Measurements from ENCODE around the gene RBM48.

RBM48 gene

GRCh38 chr7:92520024-92520423 is 8.6 kb upstream of the RBM48 start:
- Histone ChIP-seq H3K9ac (ENCODE audit: low read length) (no peak overlapping the region), H3F3A (ENCODE audit: insufficient read depth, low read length) (no peaks in the 10 kb centered on the region), H3K27me3 (replicated peaks; ENCODE audit: insufficient read depth, low read length) (no peaks in the 10 kb centered on the region), H3K27ac (ENCODE audit: low read length) (no peak overlapping the region), H3K36me3 (replicated peaks; ENCODE audit: insufficient read depth, low read length) (no peaks in the 10 kb centered on the region), H3K79me2 (ENCODE audit: low read length) (peaks cover 6% of the 10 kb centered on the region), H3K4me1 (ENCODE audit: low read length) (no peaks in the 10 kb centered on the region), H3K9me3 (replicated peaks; ENCODE audit: insufficient read depth, low read length) (no peaks in the 10 kb centered on the region), H3K4me3 (ENCODE audit: low read length) (no peak overlapping the region), H3K9me2 (replicated peaks; ENCODE audit: insufficient read depth, low read length) (no peaks in the 10 kb centered on the region), H3K4me2 (ENCODE audit: low read depth, low read length) (no peak overlapping the region), H4K20me1 (ENCODE audit: insufficient read depth, low read length) (no peaks in the 10 kb centered on the region), H2AFZ (ENCODE audit: low read length) (no peak overlapping the region)
- no peak for DNase-seq
- TF ChIP-seq CTCF (IDR thresholded peaks at IDR 0.05; ENCODE audit: low read length), result no peak
- no peak for TF ChIP-seq EZH2phosphoT487 (IDR thresholded peaks at IDR 0.05; ENCODE audit: low read length)
- TF ChIP-seq EZH2 (optimal IDR thresholded peaks at IDR 0.05; ENCODE audit: low read depth, low read length), result no peak

GRCh38 chr7:92523110-92523509 is 5.5 kb upstream of the RBM48 start:
- Histone ChIP-seq H2AFZ (ENCODE audit: low read length) (no peak overlapping the region), H3F3A (ENCODE audit: insufficient read depth, low read length) (peaks cover 14% of the 10 kb centered on the region), H3K36me3 (replicated peaks; ENCODE audit: insufficient read depth, low read length) (no peaks in the 10 kb centered on the region), H4K20me1 (ENCODE audit: insufficient read depth, low read length) (no peaks in the 10 kb centered on the region), H3K9ac (ENCODE audit: low read length) (no peak overlapping the region), H3K27me3 (replicated peaks; ENCODE audit: insufficient read depth, low read length) (no peaks in the 10 kb centered on the region), H3K4me1 (ENCODE audit: low read length) (peaks cover 5% of the 10 kb centered on the region), H3K27ac (ENCODE audit: low read length) (no peak overlapping the region), H3K9me2 (replicated peaks; ENCODE audit: insufficient read depth, low read length) (no peaks in the 10 kb centered on the region), H3K9me3 (replicated peaks; ENCODE audit: insufficient read depth, low read length) (no peaks in the 10 kb centered on the region), H3K79me2 (ENCODE audit: low read length) (peaks cover 34% of the 10 kb centered on the region), H3K4me3 (ENCODE audit: low read length) (no peak overlapping the region), H3K4me2 (ENCODE audit: low read depth, low read length) (no peak overlapping the region)
- no peak for TF ChIP-seq EZH2phosphoT487 (IDR thresholded peaks at IDR 0.05; ENCODE audit: low read length)
- DNase-seq, result no peak

- H3K27ac ChIP-seq (ENCODE audit: low read length), result peak overlapping the region; percentile 92
- TF ChIP-seq EZH2phosphoT487 (IDR thresholded peaks at IDR 0.05; ENCODE audit: low read length) (no peak), EZH2 (optimal IDR thresholded peaks at IDR 0.05; ENCODE audit: low read depth, low read length) (no peak), CTCF (IDR thresholded peaks at IDR 0.05; ENCODE audit: low read length) (no peak)
Measured at GRCh38 chr7:92527300-92528187, 1.1 kb upstream of the RBM48 start.

GRCh38 chr7:92528958-92529264 is 316 bp downstream of the RBM48 start:
- Histone ChIP-seq H3K9ac (ENCODE audit: low read length) (peak overlapping the region; percentile 65), H4K20me1 (ENCODE audit: insufficient read depth, low read length) (no peaks in the 10 kb centered on the region), H3K4me3 (ENCODE audit: low read length) (peak overlapping the region; percentile 69), H3K4me1 (ENCODE audit: low read length) (peaks cover 5% of the 10 kb centered on the region), H3K36me3 (replicated peaks; ENCODE audit: insufficient read depth, low read length) (peaks cover 10% of the 10 kb centered on the region; the same call in 1 of the 2 replicates), H3K27me3 (replicated peaks; ENCODE audit: insufficient read depth, low read length) (no peaks in the 10 kb centered on the region), H3K9me2 (replicated peaks; ENCODE audit: insufficient read depth, low read length) (no peaks in the 10 kb centered on the region), H3K27ac (ENCODE audit: low read length) (peak overlapping the region; percentile 50; the same call in 1 of the 2 replicates), H3K9me3 (replicated peaks; ENCODE audit: insufficient read depth, low read length) (no peaks in the 10 kb centered on the region), H3F3A (ENCODE audit: insufficient read depth, low read length) (peaks cover 14% of the 10 kb centered on the region), H3K79me2 (ENCODE audit: low read length) (peaks cover 52% of the 10 kb centered on the region), H3K4me2 (ENCODE audit: low read depth, low read length) (peak overlapping the region; percentile 61), H2AFZ (ENCODE audit: low read length) (peak overlapping the region; percentile 69)
- DNase-seq, result no peak
- TF ChIP-seq CTCF (IDR thresholded peaks at IDR 0.05; ENCODE audit: low read length) (no peak), EZH2phosphoT487 (IDR thresholded peaks at IDR 0.05; ENCODE audit: low read length) (no peak), EZH2 (optimal IDR thresholded peaks at IDR 0.05; ENCODE audit: low read depth, low read length) (no peak)

More at GRCh38 chr7:92527300-92528187, 1.1 kb upstream of the RBM48 start:
- H3K36me3 ChIP-seq (replicated peaks; ENCODE audit: insufficient read depth, low read length), result 0 out of 2 replicates have a peak, but pooled peaks cover 6% of the 10 kb centered on the region
- H3K4me3 ChIP-seq (ENCODE audit: low read length), result peak overlapping the region; percentile 98
- H3K4me1 ChIP-seq (ENCODE audit: low read length), result peaks cover 5% of the 10 kb centered on the region
- H2AFZ ChIP-seq (ENCODE audit: low read length), result peak overlapping the region; percentile 95
- peak overlapping the region; percentile 75 for H3K4me2 ChIP-seq (ENCODE audit: low read depth, low read length)
- DNase-seq, result peak; percentile 79
- no peaks in the 10 kb centered on the region for H3K9me2 ChIP-seq (replicated peaks; ENCODE audit: insufficient read depth, low read length)
- no peaks in the 10 kb centered on the region for H3K27me3 ChIP-seq (replicated peaks; ENCODE audit: insufficient read depth, low read length)
- H3K9me3 ChIP-seq (replicated peaks; ENCODE audit: insufficient read depth, low read length), result no peaks in the 10 kb centered on the region
- peaks cover 14% of the 10 kb centered on the region for H3F3A ChIP-seq (ENCODE audit: insufficient read depth, low read length)
- peak overlapping the region; percentile 94 for H3K9ac ChIP-seq (ENCODE audit: low read length)
- H4K20me1 ChIP-seq (ENCODE audit: insufficient read depth, low read length), result no peaks in the 10 kb centered on the region
- peaks cover 52% of the 10 kb centered on the region for H3K79me2 ChIP-seq (ENCODE audit: low read length)
